Measurements from ENCODE around the gene KCNE1.
"Not testable (repeated sequence)": the region's sequence is repeated elsewhere in the genome, so short reads cannot be mapped to it uniquely, and the experiment has no call there.

The KCNE1 gene

GRCh38 chr21:34511787-34512455 is at the start of gene KCNE1:
TSS of gene KCNE1 (minus strand) at chr21:34512210. CDS start at chr21:34449634, 62,576 bp downstream.
- DNase-seq, result no peak

- DNase-seq, result peak; percentile 80
Observed at GRCh38 chr21:34561806-34562205, 49.8 kb upstream of the KCNE1 start.

- no peak for DNase-seq
Observed at GRCh38 chr21:34560609-34561008, 48.6 kb upstream of the KCNE1 start.

GRCh38 chr21:34560021-34560420 is 48.0 kb upstream of the KCNE1 start:
- DNase-seq, result no peak

GRCh38 chr21:34559089-34559631 is 47.1 kb upstream of the KCNE1 start:
- no peak for DNase-seq

- DNase-seq, result no peak
Observed at GRCh38 chr21:34558166-34558565, 46.2 kb upstream of the KCNE1 start.

- DNase-seq, result no peak
Observed at GRCh38 chr21:34557261-34557660, 45.3 kb upstream of the KCNE1 start.

GRCh38 chr21:34554670-34555069 is 42.7 kb upstream of the KCNE1 start:
- DNase-seq, result not testable (repeated sequence)

- DNase-seq, result no peak
Observed at GRCh38 chr21:34554227-34554626, 42.2 kb upstream of the KCNE1 start.

GRCh38 chr21:34553151-34553952 is 41.3 kb upstream of the KCNE1 start:
- DNase-seq, result no peak

- no peak for DNase-seq
Observed at GRCh38 chr21:34552360-34553098, 40.5 kb upstream of the KCNE1 start.

GRCh38 chr21:34550182-34550799 is 38.3 kb upstream of the KCNE1 start:
- DNase-seq, result no peak

GRCh38 chr21:34548781-34549376 is 36.9 kb upstream of the KCNE1 start:
- DNase-seq, result no peak

GRCh38 chr21:34546542-34546941 is 34.5 kb upstream of the KCNE1 start:
- no peak for DNase-seq

- no peak for DNase-seq
Observed at GRCh38 chr21:34545079-34545884, 33.3 kb upstream of the KCNE1 start.

- DNase-seq, result no peak
Observed at GRCh38 chr21:34544032-34544496, 32.1 kb upstream of the KCNE1 start.

GRCh38 chr21:34543017-34543416 is 31.0 kb upstream of the KCNE1 start:
- no peak for DNase-seq

GRCh38 chr21:34540206-34540605 is 28.2 kb upstream of the KCNE1 start:
- no peak for DNase-seq

GRCh38 chr21:34537838-34538237 is 25.8 kb upstream of the KCNE1 start:
- no peak for DNase-seq

GRCh38 chr21:34536820-34537219 is 24.8 kb upstream of the KCNE1 start:
- no peak for DNase-seq

GRCh38 chr21:34536311-34536710 is 24.3 kb upstream of the KCNE1 start:
- DNase-seq, result no peak
